ENCODE results near the gene RTL1. TPM values are rescaled to one million over a fixed set of nuclear protein-coding genes. Genes with fewer than 3 reads are reported as not detected.

The RTL1 gene
- total RNA-seq, 2 donors from 2014 or later: 0.80 TPM; not detected in 1

GRCh38 chr14:100836311-100836805 lies 67.2 kb downstream of the RTL1 start:
- Histone ChIP-seq H3K4me3 (no peak overlapping the region), H3K27ac (no peak overlapping the region), H3K9me3 (no peaks in the 10 kb centered on the region), H3K4me1 (replicated peaks) (no peaks in the 10 kb centered on the region), H3K36me3 (no peaks in the 10 kb centered on the region), H3K27me3 (replicated peaks; ENCODE audit: insufficient read depth) (no peaks in the 10 kb centered on the region)
- no peak for DNase-seq (ENCODE audit: low spot score)
- TF ChIP-seq POLR2AphosphoS5 (IDR thresholded peaks at IDR 0.05): no peak
- no peak for TF ChIP-seq POLR2A (IDR thresholded peaks at IDR 0.05)
- TF ChIP-seq CTCF (IDR thresholded peaks at IDR 0.05): no peak
- intact Hi-C loops (cut with DNase I): no loop called here
- WGBS: 90% methylated on average over 12 of the region's 12 CpGs

- no peak overlapping the region for H3K4me3 ChIP-seq
- no peaks in the 10 kb centered on the region for H3K36me3 ChIP-seq
- no peak for DNase-seq (ENCODE audit: low spot score)
- no peaks in the 10 kb centered on the region for H3K27me3 ChIP-seq (replicated peaks; ENCODE audit: insufficient read depth)
- no peaks in the 10 kb centered on the region for H3K9me3 ChIP-seq
- intact Hi-C loops (cut with DNase I): no loop called here
- H3K4me1 ChIP-seq (replicated peaks): no peaks in the 10 kb centered on the region
- H3K27ac ChIP-seq: no peak overlapping the region
- 85% methylated on average over 24 of the region's 24 CpGs for WGBS
- TF ChIP-seq CTCF (IDR thresholded peaks at IDR 0.05) (no peak), POLR2A (IDR thresholded peaks at IDR 0.05) (no peak)
Observed at GRCh38 chr14:100835548-100836310, 67.8 kb downstream of the RTL1 start.

GRCh38 chr14:100834794-100835547 lies 68.6 kb downstream of the RTL1 start:
- no peak for TF ChIP-seq POLR2AphosphoS5 (IDR thresholded peaks at IDR 0.05)
- no peak for TF ChIP-seq CTCF (IDR thresholded peaks at IDR 0.05)
- TF ChIP-seq POLR2A (IDR thresholded peaks at IDR 0.05): no peak
- Histone ChIP-seq H3K27ac (no peak overlapping the region), H3K36me3 (no peaks in the 10 kb centered on the region), H3K4me1 (replicated peaks) (no peaks in the 10 kb centered on the region), H3K27me3 (replicated peaks; ENCODE audit: insufficient read depth) (no peaks in the 10 kb centered on the region), H3K9me3 (no peaks in the 10 kb centered on the region), H3K4me3 (no peak overlapping the region)
- 83% methylated on average over 29 of the region's 29 CpGs for WGBS
- no peak for DNase-seq (ENCODE audit: low spot score)
- intact Hi-C loops (cut with DNase I): no loop called here

GRCh38 chr14:100834082-100834793 lies 69.3 kb downstream of the RTL1 start:
- Histone ChIP-seq H3K4me3 (no peak overlapping the region), H3K36me3 (no peaks in the 10 kb centered on the region), H3K27ac (no peak overlapping the region), H3K4me1 (replicated peaks) (no peaks in the 10 kb centered on the region), H3K27me3 (replicated peaks; ENCODE audit: insufficient read depth) (no peaks in the 10 kb centered on the region), H3K9me3 (no peaks in the 10 kb centered on the region)
- TF ChIP-seq POLR2AphosphoS5 (IDR thresholded peaks at IDR 0.05) (no peak), CTCF (IDR thresholded peaks at IDR 0.05) (no peak), POLR2A (IDR thresholded peaks at IDR 0.05) (no peak)
- no peak for DNase-seq (ENCODE audit: low spot score)
- intact Hi-C loops (cut with DNase I): no loop called here
- 92% methylated on average over 15 of the region's 15 CpGs for WGBS
